ENCODE measurements around the gene ZNF385D.

The ZNF385D gene

DNA sequence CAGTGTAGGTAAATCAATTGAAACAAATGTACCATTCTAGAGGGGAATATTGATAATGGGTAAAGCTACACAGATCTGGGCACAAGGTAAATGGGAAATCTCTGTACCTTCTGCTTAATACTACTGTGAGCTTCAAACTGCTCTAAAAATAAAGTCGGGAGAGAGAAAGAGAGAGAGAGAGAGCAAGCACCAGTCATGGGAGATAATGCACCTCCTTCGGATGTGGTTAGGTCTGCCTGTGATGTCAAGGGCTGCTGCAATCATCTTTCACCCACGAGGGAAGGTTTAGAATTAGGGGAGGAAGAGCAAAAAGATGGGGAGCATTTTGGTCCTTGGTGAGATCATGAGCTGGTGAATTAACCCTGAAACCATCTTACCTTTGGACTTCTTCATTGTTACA is 219.1 kb downstream of the ZNF385D start:
- ATAC-seq: no peak

DNA sequence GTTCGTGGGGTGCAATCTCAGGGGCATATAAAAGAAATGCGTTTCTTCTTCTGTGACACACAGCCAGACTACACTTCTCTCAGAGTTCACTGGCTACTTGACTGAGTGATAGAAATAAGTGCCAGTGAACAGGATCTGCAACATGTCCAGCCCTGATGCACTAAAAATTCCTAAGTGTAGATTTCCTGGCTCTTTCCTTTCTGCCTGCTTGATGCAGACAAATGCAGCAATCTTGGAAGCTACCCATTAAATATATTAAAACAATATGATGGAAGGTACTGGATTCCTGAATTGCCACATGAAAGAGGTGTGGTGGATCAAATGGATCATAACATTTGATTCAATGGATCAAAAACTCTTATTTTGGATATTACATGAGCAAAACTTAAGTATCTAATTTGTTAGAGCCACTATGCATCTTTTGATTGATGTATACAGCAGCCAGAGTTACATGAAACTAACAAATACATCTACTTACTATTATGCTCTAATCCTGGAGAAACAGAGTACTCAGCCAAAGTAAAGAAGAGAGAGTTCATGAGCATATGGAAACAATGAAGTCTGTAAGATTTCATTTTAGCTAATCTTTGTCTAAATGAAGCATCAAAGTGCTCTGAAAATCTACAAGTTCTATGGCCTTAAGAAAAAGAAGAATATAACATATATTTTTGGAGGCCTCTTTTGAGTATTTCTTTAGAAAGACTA is 222.6 kb downstream of the ZNF385D start:
- TF ChIP-seq ESRRG (CRISPR knock-in tag; IDR thresholded peaks at IDR 0.05) (no peak), ZNF8 (CRISPR knock-in tag; IDR thresholded peaks at IDR 0.05) (no peak), ZFP30 (CRISPR knock-in tag; IDR thresholded peaks at IDR 0.05) (no peak), ARNTL (CRISPR knock-in tag; IDR thresholded peaks at IDR 0.05; ENCODE audit: borderline replicate concordance, low read depth) (no peak), GLIS3 (CRISPR knock-in tag; IDR thresholded peaks at IDR 0.05) (no peak), TOX (CRISPR knock-in tag; IDR thresholded peaks at IDR 0.05; ENCODE audit: borderline replicate concordance) (no peak), PPARA (CRISPR knock-in tag; IDR thresholded peaks at IDR 0.05; ENCODE audit: borderline replicate concordance) (no peak), ZNF70 (CRISPR knock-in tag; IDR thresholded peaks at IDR 0.05) (no peak), ZC3H10 (CRISPR knock-in tag; IDR thresholded peaks at IDR 0.05) (no peak), SNAI2 (CRISPR knock-in tag; IDR thresholded peaks at IDR 0.05) (no peak), RARB (CRISPR knock-in tag; IDR thresholded peaks at IDR 0.05) (no peak), OSR1 (CRISPR knock-in tag; IDR thresholded peaks at IDR 0.05) (no peak)
- TF ChIP-seq, protein P1, sequence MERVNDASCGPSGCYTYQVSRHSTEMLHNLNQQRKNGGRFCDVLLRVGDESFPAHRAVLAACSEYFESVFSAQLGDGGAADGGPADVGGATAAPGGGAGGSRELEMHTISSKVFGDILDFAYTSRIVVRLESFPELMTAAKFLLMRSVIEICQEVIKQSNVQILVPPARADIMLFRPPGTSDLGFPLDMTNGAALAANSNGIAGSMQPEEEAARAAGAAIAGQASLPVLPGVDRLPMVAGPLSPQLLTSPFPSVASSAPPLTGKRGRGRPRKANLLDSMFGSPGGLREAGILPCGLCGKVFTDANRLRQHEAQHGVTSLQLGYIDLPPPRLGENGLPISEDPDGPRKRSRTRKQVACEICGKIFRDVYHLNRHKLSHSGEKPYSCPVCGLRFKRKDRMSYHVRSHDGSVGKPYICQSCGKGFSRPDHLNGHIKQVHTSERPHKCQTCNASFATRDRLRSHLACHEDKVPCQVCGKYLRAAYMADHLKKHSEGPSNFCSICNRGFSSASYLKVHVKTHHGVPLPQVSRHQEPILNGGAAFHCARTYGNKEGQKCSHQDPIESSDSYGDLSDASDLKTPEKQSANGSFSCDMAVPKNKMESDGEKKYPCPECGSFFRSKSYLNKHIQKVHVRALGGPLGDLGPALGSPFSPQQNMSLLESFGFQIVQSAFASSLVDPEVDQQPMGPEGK (CRISPR knock-in tag; IDR thresholded peaks at IDR 0.05; ENCODE audit: borderline replicate concordance): no peak
- TF ChIP-seq, protein P2, sequence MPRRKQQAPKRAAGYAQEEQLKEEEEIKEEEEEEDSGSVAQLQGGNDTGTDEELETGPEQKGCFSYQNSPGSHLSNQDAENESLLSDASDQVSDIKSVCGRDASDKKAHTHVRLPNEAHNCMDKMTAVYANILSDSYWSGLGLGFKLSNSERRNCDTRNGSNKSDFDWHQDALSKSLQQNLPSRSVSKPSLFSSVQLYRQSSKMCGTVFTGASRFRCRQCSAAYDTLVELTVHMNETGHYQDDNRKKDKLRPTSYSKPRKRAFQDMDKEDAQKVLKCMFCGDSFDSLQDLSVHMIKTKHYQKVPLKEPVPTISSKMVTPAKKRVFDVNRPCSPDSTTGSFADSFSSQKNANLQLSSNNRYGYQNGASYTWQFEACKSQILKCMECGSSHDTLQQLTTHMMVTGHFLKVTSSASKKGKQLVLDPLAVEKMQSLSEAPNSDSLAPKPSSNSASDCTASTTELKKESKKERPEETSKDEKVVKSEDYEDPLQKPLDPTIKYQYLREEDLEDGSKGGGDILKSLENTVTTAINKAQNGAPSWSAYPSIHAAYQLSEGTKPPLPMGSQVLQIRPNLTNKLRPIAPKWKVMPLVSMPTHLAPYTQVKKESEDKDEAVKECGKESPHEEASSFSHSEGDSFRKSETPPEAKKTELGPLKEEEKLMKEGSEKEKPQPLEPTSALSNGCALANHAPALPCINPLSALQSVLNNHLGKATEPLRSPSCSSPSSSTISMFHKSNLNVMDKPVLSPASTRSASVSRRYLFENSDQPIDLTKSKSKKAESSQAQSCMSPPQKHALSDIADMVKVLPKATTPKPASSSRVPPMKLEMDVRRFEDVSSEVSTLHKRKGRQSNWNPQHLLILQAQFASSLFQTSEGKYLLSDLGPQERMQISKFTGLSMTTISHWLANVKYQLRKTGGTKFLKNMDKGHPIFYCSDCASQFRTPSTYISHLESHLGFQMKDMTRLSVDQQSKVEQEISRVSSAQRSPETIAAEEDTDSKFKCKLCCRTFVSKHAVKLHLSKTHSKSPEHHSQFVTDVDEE (CRISPR knock-in tag; IDR thresholded peaks at IDR 0.05): no peak
- TF ChIP-seq, protein P3, sequence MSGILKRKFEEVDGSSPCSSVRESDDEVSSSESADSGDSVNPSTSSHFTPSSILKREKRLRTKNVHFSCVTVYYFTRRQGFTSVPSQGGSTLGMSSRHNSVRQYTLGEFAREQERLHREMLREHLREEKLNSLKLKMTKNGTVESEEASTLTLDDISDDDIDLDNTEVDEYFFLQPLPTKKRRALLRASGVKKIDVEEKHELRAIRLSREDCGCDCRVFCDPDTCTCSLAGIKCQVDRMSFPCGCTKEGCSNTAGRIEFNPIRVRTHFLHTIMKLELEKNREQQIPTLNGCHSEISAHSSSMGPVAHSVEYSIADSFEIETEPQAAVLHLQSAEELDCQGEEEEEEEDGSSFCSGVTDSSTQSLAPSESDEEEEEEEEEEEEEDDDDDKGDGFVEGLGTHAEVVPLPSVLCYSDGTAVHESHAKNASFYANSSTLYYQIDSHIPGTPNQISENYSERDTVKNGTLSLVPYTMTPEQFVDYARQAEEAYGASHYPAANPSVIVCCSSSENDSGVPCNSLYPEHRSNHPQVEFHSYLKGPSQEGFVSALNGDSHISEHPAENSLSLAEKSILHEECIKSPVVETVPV (CRISPR knock-in tag; IDR thresholded peaks at IDR 0.05): no peak
- TF ChIP-seq, protein P4, sequence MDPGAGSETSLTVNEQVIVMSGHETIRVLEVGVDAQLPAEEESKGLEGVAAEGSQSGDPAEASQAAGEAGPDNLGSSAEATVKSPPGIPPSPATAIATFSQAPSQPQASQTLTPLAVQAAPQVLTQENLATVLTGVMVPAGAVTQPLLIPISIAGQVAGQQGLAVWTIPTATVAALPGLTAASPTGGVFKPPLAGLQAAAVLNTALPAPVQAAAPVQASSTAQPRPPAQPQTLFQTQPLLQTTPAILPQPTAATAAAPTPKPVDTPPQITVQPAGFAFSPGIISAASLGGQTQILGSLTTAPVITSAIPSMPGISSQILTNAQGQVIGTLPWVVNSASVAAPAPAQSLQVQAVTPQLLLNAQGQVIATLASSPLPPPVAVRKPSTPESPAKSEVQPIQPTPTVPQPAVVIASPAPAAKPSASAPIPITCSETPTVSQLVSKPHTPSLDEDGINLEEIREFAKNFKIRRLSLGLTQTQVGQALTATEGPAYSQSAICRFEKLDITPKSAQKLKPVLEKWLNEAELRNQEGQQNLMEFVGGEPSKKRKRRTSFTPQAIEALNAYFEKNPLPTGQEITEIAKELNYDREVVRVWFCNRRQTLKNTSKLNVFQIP (CRISPR knock-in tag; IDR thresholded peaks at IDR 0.05; ENCODE audit: borderline replicate concordance, low read depth): no peak

More for the DNA sequence above, 219.1 kb downstream of the ZNF385D start:
- TF ChIP-seq ESRRG (CRISPR knock-in tag; IDR thresholded peaks at IDR 0.05): no peak
- TF ChIP-seq ZFP30 (CRISPR knock-in tag; IDR thresholded peaks at IDR 0.05): no peak
- no peak for TF ChIP-seq ZFP3 (CRISPR knock-in tag; IDR thresholded peaks at IDR 0.05)
- no peak for TF ChIP-seq ISL1 (CRISPR knock-in tag; IDR thresholded peaks at IDR 0.05)
- TF ChIP-seq, protein P4 (CRISPR knock-in tag; IDR thresholded peaks at IDR 0.05; ENCODE audit: borderline replicate concordance, low read depth): no peak
- TF ChIP-seq ARNTL (CRISPR knock-in tag; IDR thresholded peaks at IDR 0.05; ENCODE audit: borderline replicate concordance, low read depth): no peak

DNA sequence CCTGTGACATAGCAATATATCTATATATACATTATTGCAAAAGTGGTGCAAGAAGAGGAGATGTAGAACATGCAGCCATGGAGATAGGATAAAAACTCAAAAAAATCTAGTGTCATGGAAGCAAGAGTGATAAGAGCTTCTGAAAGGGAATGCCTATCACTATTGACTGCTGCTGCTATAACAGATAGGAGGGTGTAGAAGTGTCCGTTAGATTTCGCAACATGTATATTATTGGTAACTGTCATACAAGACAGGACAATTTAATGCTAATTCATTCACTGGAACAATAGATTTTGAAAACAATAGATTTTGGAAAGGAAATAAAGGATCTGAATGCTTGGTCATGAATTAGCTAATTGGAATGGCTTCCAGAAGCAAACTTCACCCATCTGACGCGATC is 224.5 kb downstream of the ZNF385D start:
- ATAC-seq: no peak
- no peak for TF ChIP-seq RARB (CRISPR knock-in tag; IDR thresholded peaks at IDR 0.05)
- TF ChIP-seq ISL1 (CRISPR knock-in tag; IDR thresholded peaks at IDR 0.05): no peak
- TF ChIP-seq ESRRG (CRISPR knock-in tag; IDR thresholded peaks at IDR 0.05): no peak
- TF ChIP-seq ZNF8 (CRISPR knock-in tag; IDR thresholded peaks at IDR 0.05): no peak
- TF ChIP-seq, protein P3 (CRISPR knock-in tag; IDR thresholded peaks at IDR 0.05): no peak
- no peak for TF ChIP-seq GLIS3 (CRISPR knock-in tag; IDR thresholded peaks at IDR 0.05)
- TF ChIP-seq ZFP30 (CRISPR knock-in tag; IDR thresholded peaks at IDR 0.05): no peak
- no peak for TF ChIP-seq CSDC2 (CRISPR knock-in tag; IDR thresholded peaks at IDR 0.05)
- no peak for TF ChIP-seq ZNF70 (CRISPR knock-in tag; IDR thresholded peaks at IDR 0.05)
- TF ChIP-seq, protein P5, sequence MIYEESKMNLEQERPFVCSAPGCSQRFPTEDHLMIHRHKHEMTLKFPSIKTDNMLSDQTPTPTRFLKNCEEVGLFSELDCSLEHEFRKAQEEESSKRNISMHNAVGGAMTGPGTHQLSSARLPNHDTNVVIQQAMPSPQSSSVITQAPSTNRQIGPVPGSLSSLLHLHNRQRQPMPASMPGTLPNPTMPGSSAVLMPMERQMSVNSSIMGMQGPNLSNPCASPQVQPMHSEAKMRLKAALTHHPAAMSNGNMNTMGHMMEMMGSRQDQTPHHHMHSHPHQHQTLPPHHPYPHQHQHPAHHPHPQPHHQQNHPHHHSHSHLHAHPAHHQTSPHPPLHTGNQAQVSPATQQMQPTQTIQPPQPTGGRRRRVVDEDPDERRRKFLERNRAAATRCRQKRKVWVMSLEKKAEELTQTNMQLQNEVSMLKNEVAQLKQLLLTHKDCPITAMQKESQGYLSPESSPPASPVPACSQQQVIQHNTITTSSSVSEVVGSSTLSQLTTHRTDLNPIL (CRISPR knock-in tag; IDR thresholded peaks at IDR 0.05; ENCODE audit: low read depth): no peak
- no peak for TF ChIP-seq TCF4 (CRISPR knock-in tag; IDR thresholded peaks at IDR 0.05; ENCODE audit: borderline replicate concordance)
- no peak for TF ChIP-seq ZC3H10 (CRISPR knock-in tag; IDR thresholded peaks at IDR 0.05)

More for the DNA sequence above, 222.6 kb downstream of the ZNF385D start:
- no peak for ATAC-seq

Data from SK-N-SH treated with all-trans-retinoic acid at 6 μM for 48 hours (cell line).